HepG2 (cell line): Measurements from ENCODE around the gene AKAP8L.

Experiments
- EP300 ChIP-seq, 3 experiments: sonication (generic) in 1 of 3; formaldehyde crosslinking in 1 of 3; IDR thresholded peaks; 2 replicates each; pipeline versions ENCODE4 v1.5.1 to v1.6.1; 2011 to 2020; ENCODE audit warnings: low read depth in 2 of 3, low read length in 2 of 3, borderline replicate concordance in 1 of 3, improper control_type of control experiment in 1 of 3, mild to moderate bottlenecking in 1 of 3, missing genetic modification reagents in 1 of 3, moderate library complexity in 1 of 3
- ZMYM2 ChIP-seq: sonication (generic); formaldehyde crosslinking; IDR thresholded peaks from 2 replicates; pipeline ENCODE4 v1.8.0; 2022; ENCODE audit warnings: mild to moderate bottlenecking, missing genetic modification reagents
- ZNF589 ChIP-seq: sonication (generic); formaldehyde crosslinking; conservative IDR thresholded peaks from 2 replicates; pipeline ENCODE4 v1.8.0; 2022; ENCODE audit warnings: mild to moderate bottlenecking, moderate library complexity, missing genetic modification reagents
- TF ChIP-seq, protein P1 (sequence below): IDR thresholded peaks from 2 replicates; pipeline ENCODE4 v1.4.0; 2020; ENCODE audit warnings: mild to moderate bottlenecking, missing genetic modification reagents
- TF ChIP-seq, protein P2 (sequence below): IDR thresholded peaks from 2 replicates; pipeline ENCODE4 v1.6.1; 2016; ENCODE audit warnings: control low read depth

DNA sequence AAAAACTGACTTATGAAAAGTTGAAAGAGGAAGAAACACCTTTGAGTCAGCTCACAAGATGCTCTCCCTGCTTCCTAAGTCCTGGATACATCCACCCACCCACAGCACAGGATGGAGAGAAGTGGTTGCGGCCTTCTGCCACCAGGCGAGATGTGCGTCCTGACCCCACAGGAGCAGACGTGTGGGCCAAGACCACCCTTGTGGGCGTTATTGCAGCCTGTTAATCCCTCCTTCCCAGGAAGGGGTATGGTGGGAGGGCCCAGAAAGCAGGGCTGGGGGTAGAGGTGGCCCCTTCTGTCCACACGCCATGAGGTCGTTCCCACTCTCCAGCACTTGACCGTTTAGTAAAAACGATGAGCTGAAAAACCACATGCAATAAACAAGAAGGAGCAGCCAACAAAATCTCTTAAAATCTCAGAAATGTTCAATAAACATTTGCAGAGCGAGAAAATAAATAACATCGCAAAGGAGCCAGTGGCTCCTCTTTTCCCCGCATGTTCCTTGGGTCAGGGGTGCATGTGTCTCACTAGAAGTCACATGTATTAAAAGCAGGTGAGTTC is 2.4 kb upstream of the AKAP8L start:
- TF ChIP-seq EP300 (IDR thresholded peaks at IDR 0.05; ENCODE audit: low read depth in 2 of 2, low read length in 2 of 2): no peak
- no peak for TF ChIP-seq EP300 (CRISPR knock-in tag; IDR thresholded peaks at IDR 0.05; ENCODE audit: borderline replicate concordance)
- TF ChIP-seq ZNF589 (CRISPR knock-in tag): no peak
- TF ChIP-seq ZMYM2: no peak
- TF ChIP-seq, protein P1, sequence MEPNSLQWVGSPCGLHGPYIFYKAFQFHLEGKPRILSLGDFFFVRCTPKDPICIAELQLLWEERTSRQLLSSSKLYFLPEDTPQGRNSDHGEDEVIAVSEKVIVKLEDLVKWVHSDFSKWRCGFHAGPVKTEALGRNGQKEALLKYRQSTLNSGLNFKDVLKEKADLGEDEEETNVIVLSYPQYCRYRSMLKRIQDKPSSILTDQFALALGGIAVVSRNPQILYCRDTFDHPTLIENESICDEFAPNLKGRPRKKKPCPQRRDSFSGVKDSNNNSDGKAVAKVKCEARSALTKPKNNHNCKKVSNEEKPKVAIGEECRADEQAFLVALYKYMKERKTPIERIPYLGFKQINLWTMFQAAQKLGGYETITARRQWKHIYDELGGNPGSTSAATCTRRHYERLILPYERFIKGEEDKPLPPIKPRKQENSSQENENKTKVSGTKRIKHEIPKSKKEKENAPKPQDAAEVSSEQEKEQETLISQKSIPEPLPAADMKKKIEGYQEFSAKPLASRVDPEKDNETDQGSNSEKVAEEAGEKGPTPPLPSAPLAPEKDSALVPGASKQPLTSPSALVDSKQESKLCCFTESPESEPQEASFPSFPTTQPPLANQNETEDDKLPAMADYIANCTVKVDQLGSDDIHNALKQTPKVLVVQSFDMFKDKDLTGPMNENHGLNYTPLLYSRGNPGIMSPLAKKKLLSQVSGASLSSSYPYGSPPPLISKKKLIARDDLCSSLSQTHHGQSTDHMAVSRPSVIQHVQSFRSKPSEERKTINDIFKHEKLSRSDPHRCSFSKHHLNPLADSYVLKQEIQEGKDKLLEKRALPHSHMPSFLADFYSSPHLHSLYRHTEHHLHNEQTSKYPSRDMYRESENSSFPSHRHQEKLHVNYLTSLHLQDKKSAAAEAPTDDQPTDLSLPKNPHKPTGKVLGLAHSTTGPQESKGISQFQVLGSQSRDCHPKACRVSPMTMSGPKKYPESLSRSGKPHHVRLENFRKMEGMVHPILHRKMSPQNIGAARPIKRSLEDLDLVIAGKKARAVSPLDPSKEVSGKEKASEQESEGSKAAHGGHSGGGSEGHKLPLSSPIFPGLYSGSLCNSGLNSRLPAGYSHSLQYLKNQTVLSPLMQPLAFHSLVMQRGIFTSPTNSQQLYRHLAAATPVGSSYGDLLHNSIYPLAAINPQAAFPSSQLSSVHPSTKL (CRISPR knock-in tag): no peak
- TF ChIP-seq, protein P2, sequence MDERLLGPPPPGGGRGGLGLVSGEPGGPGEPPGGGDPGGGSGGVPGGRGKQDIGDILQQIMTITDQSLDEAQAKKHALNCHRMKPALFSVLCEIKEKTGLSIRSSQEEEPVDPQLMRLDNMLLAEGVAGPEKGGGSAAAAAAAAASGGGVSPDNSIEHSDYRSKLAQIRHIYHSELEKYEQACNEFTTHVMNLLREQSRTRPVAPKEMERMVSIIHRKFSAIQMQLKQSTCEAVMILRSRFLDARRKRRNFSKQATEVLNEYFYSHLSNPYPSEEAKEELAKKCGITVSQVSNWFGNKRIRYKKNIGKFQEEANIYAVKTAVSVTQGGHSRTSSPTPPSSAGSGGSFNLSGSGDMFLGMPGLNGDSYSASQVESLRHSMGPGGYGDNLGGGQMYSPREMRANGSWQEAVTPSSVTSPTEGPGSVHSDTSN (CRISPR knock-in tag): no peak
